ENCODE data around the gene FGA.

FGA gene

GRCh38 chr4:154578919-154579318 is 11.6 kb downstream of the FGA start:
- no peak for DNase-seq

- no peak for DNase-seq
Observed at GRCh38 chr4:154577324-154577723, 13.2 kb downstream of the FGA start.

DNA sequence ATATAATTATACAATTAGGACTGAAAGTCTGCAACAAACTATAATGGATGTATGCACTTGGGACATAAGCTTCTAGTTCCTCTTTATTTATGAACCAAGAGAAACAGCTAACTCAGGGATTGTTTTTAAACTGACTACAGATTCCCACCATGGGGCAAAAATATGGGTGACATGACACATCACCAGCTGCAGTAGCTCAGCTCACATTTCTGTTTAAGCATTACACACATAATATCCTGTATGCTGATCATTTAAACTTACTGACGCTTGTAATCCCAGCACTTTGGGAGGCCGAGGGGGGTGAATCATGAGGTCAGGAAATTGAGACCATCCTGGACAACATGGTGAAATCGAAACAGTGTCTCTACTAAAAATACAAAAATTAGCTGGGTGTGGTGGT is 16.2 kb downstream of the FGA start:
- no peak for DNase-seq

GRCh38 chr4:154573190-154573870 is 17.2 kb downstream of the FGA start:
- DNase-seq = no peak

DNA sequence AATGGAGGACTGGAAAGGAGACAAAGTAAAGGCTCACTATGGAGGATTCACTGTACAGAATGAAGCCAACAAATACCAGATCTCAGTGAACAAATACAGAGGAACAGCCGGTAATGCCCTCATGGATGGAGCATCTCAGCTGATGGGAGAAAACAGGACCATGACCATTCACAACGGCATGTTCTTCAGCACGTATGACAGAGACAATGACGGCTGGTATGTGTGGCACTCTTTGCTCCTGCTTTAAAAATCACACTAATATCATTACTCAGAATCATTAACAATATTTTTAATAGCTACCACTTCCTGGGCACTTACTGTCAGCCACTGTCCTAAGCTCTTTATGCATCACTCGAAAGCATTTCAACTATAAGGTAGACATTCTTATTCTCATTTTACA is 21.0 kb downstream of the FGA start:
- DNase-seq = no peak

DNA sequence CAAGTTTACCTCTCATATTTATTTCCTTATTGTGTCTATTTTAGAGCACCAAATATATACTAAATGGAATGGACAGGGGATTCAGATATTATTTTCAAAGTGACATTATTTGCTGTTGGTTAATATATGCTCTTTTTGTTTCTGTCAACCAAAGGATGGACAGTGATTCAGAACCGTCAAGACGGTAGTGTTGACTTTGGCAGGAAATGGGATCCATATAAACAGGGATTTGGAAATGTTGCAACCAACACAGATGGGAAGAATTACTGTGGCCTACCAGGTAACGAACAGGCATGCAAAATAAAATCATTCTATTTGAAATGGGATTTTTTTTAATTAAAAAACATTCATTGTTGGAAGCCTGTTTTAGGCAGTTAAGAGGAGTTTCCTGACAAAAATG is 21.5 kb downstream of the FGA start:
- DNase-seq = no peak

DNA sequence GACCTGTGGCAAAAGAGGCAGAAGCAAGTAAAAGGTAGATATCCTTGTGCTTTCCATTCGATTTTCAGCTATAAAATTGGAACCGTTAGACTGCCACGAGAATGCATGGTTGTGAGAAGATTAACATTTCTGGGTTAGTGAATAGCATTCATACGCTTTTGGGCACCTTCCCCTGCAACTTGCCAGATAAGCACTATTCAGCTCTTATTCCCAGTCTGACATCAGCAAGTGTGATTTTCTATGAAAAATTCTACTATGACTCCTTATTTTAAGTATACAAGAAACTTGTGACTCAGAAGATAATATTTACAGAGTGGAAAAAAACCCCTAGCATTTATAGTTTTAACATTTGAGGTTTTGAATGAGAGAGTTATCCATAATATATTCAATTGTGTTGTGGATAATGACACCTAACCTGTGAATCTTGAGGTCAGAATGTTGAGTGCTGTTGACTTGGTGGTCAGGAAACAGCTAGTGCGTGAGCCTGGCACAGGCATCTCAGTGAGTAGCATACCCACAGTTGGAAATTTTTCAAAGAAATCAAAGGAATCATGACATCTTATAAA is 23.8 kb downstream of the FGA start:
- no peak for DNase-seq

GRCh38 chr4:154565704-154566103 is 24.8 kb downstream of the FGA start:
- DNase-seq = no peak

DNA sequence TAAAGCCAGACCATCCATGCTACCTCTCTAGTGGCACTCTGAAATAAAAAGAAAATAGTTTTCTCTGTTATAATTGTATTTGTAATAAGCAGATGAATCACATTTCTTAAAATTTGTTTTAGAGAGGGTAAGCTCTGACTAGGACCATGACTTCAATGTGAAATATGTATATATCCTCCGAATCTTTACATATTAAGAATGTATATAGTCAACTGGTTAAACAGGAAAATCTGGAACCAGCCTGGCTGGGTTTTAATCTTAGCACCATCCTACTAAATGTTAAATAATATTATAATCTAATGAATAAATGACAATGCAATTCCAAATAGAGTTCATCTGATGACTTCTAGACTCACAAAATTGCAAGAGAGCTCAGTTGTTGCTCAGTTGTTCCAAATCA is 26.2 kb downstream of the FGA start:
- DNase-seq = no peak

DNA sequence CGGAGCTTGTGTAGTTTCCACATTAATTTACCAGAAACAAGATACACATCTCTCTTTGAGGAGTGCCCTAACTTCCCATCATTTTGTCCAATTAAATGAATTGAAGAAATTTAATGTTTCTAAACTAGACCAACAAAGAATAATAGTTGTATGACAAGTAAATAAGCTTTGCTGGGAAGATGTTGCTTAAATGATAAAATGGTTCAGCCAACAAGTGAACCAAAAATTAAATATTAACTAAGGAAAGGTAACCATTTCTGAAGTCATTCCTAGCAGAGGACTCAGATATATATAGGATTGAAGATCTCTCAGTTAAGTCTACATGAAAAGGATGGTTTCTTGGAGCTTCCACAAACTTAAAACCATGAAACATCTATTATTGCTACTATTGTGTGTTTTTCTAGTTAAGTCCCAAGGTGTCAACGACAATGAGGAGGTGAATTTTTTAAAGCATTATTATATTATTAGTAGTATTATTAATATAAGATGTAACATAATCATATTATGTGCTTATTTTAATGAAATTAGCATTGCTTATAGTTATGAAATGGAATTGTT is 27.8 kb downstream of the FGA start, which contains the start of gene FGB:
Gene FGB (plus strand): TSS at position 315 of the 558 bp plus-strand sequence. CDS start 8 bp downstream, at position 323.
- DNase-seq = no peak

DNA sequence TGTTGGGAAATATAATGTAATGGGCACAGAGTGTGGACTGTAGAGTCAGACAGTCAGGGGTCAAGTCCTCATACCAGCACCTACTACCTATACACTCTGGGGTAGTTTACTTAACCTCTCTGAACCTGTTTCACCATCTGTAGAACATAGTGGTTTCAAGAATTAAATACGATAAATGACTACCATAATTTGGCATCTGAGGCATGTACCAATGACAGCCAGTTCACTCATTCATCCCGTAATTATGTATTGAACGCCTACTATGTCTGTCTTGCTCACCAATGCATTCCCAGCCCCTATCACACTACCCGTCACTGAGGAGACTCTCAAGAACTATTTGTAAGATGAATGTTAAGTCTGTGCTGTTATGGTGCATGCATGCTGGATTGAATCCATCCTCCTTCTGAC is 29.7 kb downstream of the FGA start:
- DNase-seq = no peak

- no peak for DNase-seq
Observed at GRCh38 chr4:154560419-154560801, 30.1 kb downstream of the FGA start.

- DNase-seq = peak; percentile 10
Observed at GRCh38 chr4:154559494-154560418, 30.8 kb downstream of the FGA start.

DNA sequence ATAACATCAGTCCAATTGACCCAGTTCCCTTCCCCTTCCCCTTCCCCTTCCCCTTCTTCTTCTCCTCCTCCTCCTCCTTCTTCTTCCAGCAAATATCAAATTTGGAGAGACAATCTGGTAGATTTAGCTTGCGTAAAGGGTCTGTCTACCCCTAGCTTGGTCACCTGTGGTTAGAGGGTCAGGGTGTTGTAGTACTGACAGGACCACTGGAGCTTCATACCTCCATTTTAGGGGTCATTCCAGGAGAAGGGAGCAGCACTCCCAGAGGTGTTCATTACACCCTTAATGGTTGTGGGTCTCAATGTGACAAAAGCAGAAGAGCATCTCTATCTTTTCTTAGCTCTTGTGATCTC is 31.4 kb downstream of the FGA start:
- no peak for DNase-seq

DNA sequence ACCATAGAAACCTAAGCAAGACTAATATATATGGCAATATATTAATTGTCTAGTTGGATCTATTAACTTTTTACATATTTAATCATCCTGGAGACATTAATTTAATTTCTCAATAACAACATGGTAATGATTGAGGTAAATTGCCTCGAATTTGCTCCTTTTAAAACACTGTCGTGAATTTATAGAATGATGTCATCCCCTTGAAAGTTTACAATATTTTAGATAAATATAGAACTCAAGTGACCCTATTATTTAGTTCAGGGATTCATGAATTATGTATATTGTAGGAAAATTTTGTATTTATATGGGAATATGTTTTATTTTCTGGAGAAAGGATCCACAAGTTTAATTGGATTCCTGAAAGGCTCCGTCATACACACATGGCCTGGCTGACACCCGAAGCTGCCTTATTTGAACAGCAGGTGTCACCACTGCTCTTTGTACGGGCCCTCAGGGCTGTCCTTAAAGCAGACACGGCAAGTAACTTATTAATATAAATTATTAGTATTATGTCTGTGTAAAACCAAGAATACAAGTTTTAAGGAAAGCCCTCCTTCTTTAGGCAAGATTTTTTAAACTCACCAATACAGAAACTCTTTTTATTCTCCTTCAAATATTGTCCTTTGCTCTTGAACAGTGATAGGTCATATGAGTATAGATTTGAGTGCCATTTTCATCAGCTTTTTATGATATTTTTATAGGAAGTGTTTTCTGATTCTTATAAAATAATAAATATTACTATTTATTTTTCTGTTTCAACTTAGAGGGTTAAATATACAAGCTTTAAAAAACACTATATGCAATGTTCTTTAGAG is 38.5 kb downstream of the FGA start:
- peak; percentile 20 for DNase-seq

GRCh38 chr4:154549894-154550790 is 40.4 kb downstream of the FGA start, which contains the start of gene PLRG1:
Gene PLRG1 (minus strand): TSS chr4:154550400. CDS start chr4:154550308, 92 bp downstream.
- DNase-seq = peak; percentile 79

DNA sequence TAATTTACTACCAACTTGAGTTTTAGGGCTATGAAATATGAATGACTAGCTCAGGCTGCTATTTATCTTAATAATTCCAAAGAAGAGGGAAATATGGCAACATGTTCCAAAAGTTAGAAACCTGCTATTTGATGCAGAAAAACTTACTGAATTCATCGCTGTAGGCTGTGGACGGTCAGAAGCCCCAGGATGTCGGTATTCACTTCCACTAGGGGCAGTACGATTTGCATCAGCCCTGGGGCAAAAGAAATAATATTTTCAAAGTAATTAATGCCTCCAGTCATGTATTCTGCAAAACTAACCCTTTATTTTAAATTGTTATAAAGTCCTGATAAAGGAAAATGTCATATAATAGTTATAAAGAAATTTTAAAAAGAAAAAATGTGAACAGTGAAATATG is 44.9 kb downstream of the FGA start:
- DNase-seq = no peak

DNA sequence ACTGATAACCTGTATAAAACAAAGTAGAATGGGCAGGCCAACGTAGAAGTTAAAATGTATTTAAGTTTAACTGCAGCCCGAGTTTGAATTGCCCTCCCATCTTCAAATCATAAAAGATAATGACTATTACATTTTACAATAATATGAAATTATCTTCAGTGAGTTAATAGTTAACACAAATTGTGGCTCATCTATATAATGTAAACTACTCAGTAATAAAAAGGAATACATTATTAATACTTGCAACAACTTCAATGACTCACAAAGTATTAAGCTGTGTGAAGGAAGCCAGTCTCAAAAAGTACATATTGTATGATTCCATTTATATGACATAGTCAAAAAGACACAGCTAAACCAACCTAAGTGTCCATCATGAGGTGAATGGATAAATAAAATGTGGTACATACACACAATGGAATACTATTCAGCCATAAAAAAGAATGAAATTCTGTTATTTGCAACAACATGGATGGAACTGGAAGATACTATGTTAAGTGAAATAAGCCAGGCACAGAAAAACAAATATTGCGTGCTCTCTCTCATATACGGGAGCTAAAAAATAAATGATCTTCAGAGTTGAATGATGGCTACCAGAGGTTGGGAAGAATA is 48.2 kb downstream of the FGA start:
- no peak for DNase-seq

Data from NCI-H1105 (cell line).